Suppressor macrophage (primary cell): Measurements from ENCODE around the gene DMRT1.
"Not testable (repeated sequence)": the region's sequence is repeated elsewhere in the genome, so short reads cannot be mapped to it uniquely, and the experiment has no call there.

Source experiments
- DNase-seq, 4 experiments: peaks; one replicate each; pipeline ENCODE4 v3.0.0-alpha.2; 2020 to 2022

DMRT1 gene

GRCh38 chr9:972501-973294, 131.2 kb downstream of the DMRT1 start:
- peak in 3 of 4 experiments; percentile 14 to 50 (median 30) for DNase-seq

GRCh38 chr9:973295-973834, 131.9 kb downstream of the DMRT1 start:
- DNase-seq, result no peak

- DNase-seq, result no peak
Measured at GRCh38 chr9:974031-974995, 132.8 kb downstream of the DMRT1 start.

GRCh38 chr9:974996-975739, 133.7 kb downstream of the DMRT1 start:
- no peak for DNase-seq

- no peak for DNase-seq
Measured at GRCh38 chr9:975740-976257, 134.3 kb downstream of the DMRT1 start.

GRCh38 chr9:976258-976942, 134.9 kb downstream of the DMRT1 start, which contains the start of gene DMRT3:
Gene DMRT3 (plus strand): TSS chr9:976655. CDS start chr9:977002, 347 bp downstream.
- DNase-seq, result peak in 1 of 4 experiments; percentile 43

- DNase-seq, result peak in 1 of 4 experiments; percentile 49
Measured at GRCh38 chr9:976943-977837, 135.7 kb downstream of the DMRT1 start.

- no peak for DNase-seq
Measured at GRCh38 chr9:977838-978830, 136.6 kb downstream of the DMRT1 start.

- DNase-seq, result no peak
Measured at GRCh38 chr9:979983-980382, 138.5 kb downstream of the DMRT1 start.

GRCh38 chr9:980640-981039, 139.1 kb downstream of the DMRT1 start:
- no peak for DNase-seq

- DNase-seq, result no peak
Measured at GRCh38 chr9:981491-981898, 140.0 kb downstream of the DMRT1 start.

- no peak for DNase-seq
Measured at GRCh38 chr9:982394-983230, 141.1 kb downstream of the DMRT1 start.

- peak in 3 of 4 experiments; percentile 48 to 60 (median 55) for DNase-seq
Measured at GRCh38 chr9:994005-994404, 152.5 kb downstream of the DMRT1 start.

GRCh38 chr9:995192-995591, 153.7 kb downstream of the DMRT1 start:
- DNase-seq, result no peak

GRCh38 chr9:995781-996180, 154.3 kb downstream of the DMRT1 start:
- DNase-seq, result no peak

GRCh38 chr9:998299-999110, 157.0 kb downstream of the DMRT1 start:
- DNase-seq, result not testable (repeated sequence)

- DNase-seq, result no peak
Measured at GRCh38 chr9:1001838-1002237, 160.3 kb downstream of the DMRT1 start.
